Subcutaneous abdominal adipose tissue (tissue), 5 donors: ENCODE data around the gene HORMAD2.

Experiments
- H3K27ac ChIP-seq: one replicate; pipeline ENCODE4 v1.7.0; 2013; ENCODE audit warnings: low read depth, mild to moderate bottlenecking, inconsistent platforms, low read length, moderate library complexity
- H3K27me3 ChIP-seq, 5 donors: one replicate each; pipeline ENCODE4 v1.7.0; 2013; ENCODE audit warnings: low read length in 5 of 5, inconsistent platforms in 1 of 5; ENCODE audit not compliant: control insufficient read depth in 5 of 5, insufficient read depth in 4 of 5
- H3K36me3 ChIP-seq, 5 donors: one replicate each; pipeline ENCODE4 v1.7.0; 2013; ENCODE audit warnings: low read length in 5 of 5; ENCODE audit not compliant: control insufficient read depth in 5 of 5, insufficient read depth in 5 of 5
- H3K4me1 ChIP-seq, 5 donors: one replicate each; pipeline ENCODE4 v1.7.0; 2013; ENCODE audit warnings: low read length in 5 of 5, mild to moderate bottlenecking in 3 of 5, moderate library complexity in 1 of 5; ENCODE audit not compliant: control insufficient read depth in 5 of 5, insufficient read depth in 5 of 5
- H3K4me3 ChIP-seq, 5 donors: one replicate each; pipeline ENCODE4 v1.7.0; 2013; ENCODE audit warnings: low read length in 5 of 5, low read depth in 1 of 5
- H3K9ac ChIP-seq, 5 donors: one replicate each; pipeline ENCODE4 v1.7.0; 2013; ENCODE audit warnings: low read length in 5 of 5, mild to moderate bottlenecking in 4 of 5, moderate library complexity in 3 of 5
- H3K9me3 ChIP-seq, 5 donors: one replicate each; pipeline ENCODE4 v1.7.0; 2013; ENCODE audit warnings: low read length in 5 of 5; ENCODE audit not compliant: control insufficient read depth in 5 of 5
- donor health status: healthy.
- donor health status: healthy.
- donor health status: healthy.
- donor health status: healthy.
- donor health status: healthy.

The HORMAD2 gene

DNA sequence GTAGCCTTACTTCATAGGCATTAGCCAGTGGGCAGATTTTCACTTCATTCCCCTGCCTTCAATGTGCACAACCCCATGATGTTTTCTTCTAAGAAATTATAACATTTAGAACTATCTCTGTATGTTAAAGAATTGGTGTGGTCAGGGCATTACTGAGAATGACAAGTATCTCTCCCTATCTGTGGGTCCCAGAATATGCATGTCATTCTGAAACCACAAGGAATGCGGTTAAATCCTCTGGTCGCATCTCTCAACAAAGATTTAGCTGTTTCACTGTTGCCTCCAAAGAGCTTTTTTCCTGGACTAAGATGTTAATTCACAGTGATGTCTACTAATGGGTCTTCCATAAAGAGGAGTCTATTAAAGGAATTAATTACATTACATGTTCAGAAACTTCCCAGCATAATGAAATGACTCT is 103.6 kb downstream of the HORMAD2 start:
- H3K4me1 ChIP-seq = no peaks in the 10 kb centered on the region

GRCh38 chr22:30185129-30185528 is 104.9 kb downstream of the HORMAD2 start:
- no peaks in the 10 kb centered on the region for H3K9me3 ChIP-seq
- no peak overlapping the region for H3K9ac ChIP-seq
- no peaks in the 10 kb centered on the region for H3K36me3 ChIP-seq
- no peaks in the 10 kb centered on the region for H3K4me1 ChIP-seq
- peaks cover 0 to 19% (median 6%) of the 10 kb centered on the region in 5 donors for H3K27me3 ChIP-seq
- no peak overlapping the region for H3K27ac ChIP-seq
- H3K4me3 ChIP-seq = no peak overlapping the region

More for the DNA sequence above, 103.6 kb downstream of the HORMAD2 start:
- H3K36me3 ChIP-seq = no peaks in the 10 kb centered on the region
- H3K4me3 ChIP-seq = no peak overlapping the region
- H3K9me3 ChIP-seq = no peaks in the 10 kb centered on the region
- H3K27me3 ChIP-seq = peaks cover 0 to 15% (median 2%) of the 10 kb centered on the region in 5 donors
- no peak overlapping the region for H3K9ac ChIP-seq
- no peak overlapping the region for H3K27ac ChIP-seq

DNA sequence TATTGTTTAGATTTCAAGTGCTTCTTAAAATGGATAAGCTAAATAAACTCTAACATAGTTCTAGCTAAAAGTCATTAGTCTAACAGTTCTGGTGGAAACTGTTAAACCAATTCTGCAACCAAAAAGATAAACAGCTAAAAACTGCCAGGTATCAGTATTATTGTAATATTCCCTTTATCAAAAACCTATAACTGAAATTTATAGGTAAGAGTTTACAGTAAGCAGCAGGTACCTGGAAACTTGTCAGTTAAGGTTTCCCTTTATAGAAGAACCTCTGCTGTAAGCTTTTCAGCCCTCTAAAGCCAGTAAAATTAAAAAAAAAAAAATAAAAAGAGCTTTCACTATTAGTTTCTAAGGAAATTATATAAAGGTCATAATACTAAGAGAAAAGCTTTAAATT is 105.3 kb downstream of the HORMAD2 start:
- Histone ChIP-seq H3K27me3 (peaks cover 0 to 19% (median 8%) of the 10 kb centered on the region in 5 donors), H3K4me1 (no peaks in the 10 kb centered on the region), H3K4me3 (no peak overlapping the region), H3K9me3 (no peaks in the 10 kb centered on the region), H3K27ac (no peak overlapping the region), H3K9ac (no peak overlapping the region), H3K36me3 (no peaks in the 10 kb centered on the region)

- H3K4me1 ChIP-seq = no peaks in the 10 kb centered on the region
- H3K4me3 ChIP-seq = no peak overlapping the region
- H3K9me3 ChIP-seq = no peaks in the 10 kb centered on the region
- no peak overlapping the region for H3K9ac ChIP-seq
- H3K27me3 ChIP-seq = peaks cover 0 to 19% (median 10%) of the 10 kb centered on the region in 5 donors
- H3K36me3 ChIP-seq = no peaks in the 10 kb centered on the region
- no peak overlapping the region for H3K27ac ChIP-seq
These were observed 105.8 kb downstream of the HORMAD2 start for GRCh38 chr22:30186041-30186440.

GRCh38 chr22:30186510-30186909 is 106.2 kb downstream of the HORMAD2 start:
- no peaks in the 10 kb centered on the region for H3K4me1 ChIP-seq
- H3K9me3 ChIP-seq = no peaks in the 10 kb centered on the region
- H3K27ac ChIP-seq = no peak overlapping the region
- peaks cover 0 to 19% (median 10%) of the 10 kb centered on the region in 5 donors for H3K27me3 ChIP-seq
- H3K4me3 ChIP-seq = no peak overlapping the region
- H3K9ac ChIP-seq = no peak overlapping the region
- no peaks in the 10 kb centered on the region for H3K36me3 ChIP-seq

GRCh38 chr22:30187094-30187493 is 106.8 kb downstream of the HORMAD2 start:
- no peaks in the 10 kb centered on the region for H3K9me3 ChIP-seq
- H3K27ac ChIP-seq = no peak overlapping the region
- H3K36me3 ChIP-seq = no peaks in the 10 kb centered on the region
- H3K4me1 ChIP-seq = no peaks in the 10 kb centered on the region
- peaks cover 0 to 17% (median 10%) of the 10 kb centered on the region in 5 donors for H3K27me3 ChIP-seq
- no peak overlapping the region for H3K9ac ChIP-seq
- no peak overlapping the region for H3K4me3 ChIP-seq

- H3K4me1 ChIP-seq = no peaks in the 10 kb centered on the region
- no peaks in the 10 kb centered on the region for H3K36me3 ChIP-seq
- no peak overlapping the region for H3K4me3 ChIP-seq
- no peaks in the 10 kb centered on the region for H3K9me3 ChIP-seq
- peaks cover 0 to 17% (median 10%) of the 10 kb centered on the region in 5 donors for H3K27me3 ChIP-seq
- no peak overlapping the region for H3K27ac ChIP-seq
- no peak overlapping the region for H3K9ac ChIP-seq
These were observed 107.5 kb downstream of the HORMAD2 start for GRCh38 chr22:30187529-30188407.

DNA sequence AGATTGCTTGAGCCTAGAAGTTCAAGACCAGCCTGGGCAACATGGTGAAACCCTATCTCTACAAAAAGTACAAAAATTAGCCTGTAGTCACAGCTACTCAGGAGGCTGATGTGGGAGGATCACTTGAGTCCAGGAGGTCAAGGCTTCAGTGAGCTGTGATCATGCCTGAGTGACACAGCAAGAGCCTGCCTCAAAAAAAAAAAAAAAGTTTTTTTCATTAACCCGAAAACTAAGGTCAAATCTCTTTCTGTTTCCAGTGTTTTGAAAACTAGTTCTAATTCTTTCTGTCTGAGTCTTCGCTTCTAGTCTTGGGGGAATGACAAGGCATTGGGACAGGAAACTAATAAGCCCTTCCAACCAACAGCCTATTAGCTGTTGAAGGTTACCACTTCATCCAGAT is 108.6 kb downstream of the HORMAD2 start:
- H3K4me1 ChIP-seq = no peaks in the 10 kb centered on the region
- no peaks in the 10 kb centered on the region for H3K9me3 ChIP-seq
- H3K27me3 ChIP-seq = peaks cover 0 to 16% (median 10%) of the 10 kb centered on the region in 5 donors
- H3K9ac ChIP-seq = no peak overlapping the region
- H3K36me3 ChIP-seq = no peaks in the 10 kb centered on the region
- H3K27ac ChIP-seq = no peak overlapping the region
- no peak overlapping the region for H3K4me3 ChIP-seq

- Histone ChIP-seq H3K27me3 (peaks cover 0 to 19% (median 10%) of the 10 kb centered on the region in 5 donors), H3K27ac (no peak overlapping the region), H3K9ac (no peak overlapping the region), H3K4me3 (no peak overlapping the region), H3K4me1 (peaks cover 0 to 2% (median under 1%) of the 10 kb centered on the region in 5 donors), H3K9me3 (no peaks in the 10 kb centered on the region), H3K36me3 (no peaks in the 10 kb centered on the region)
These were observed 110.3 kb downstream of the HORMAD2 start for GRCh38 chr22:30190574-30190973.

DNA sequence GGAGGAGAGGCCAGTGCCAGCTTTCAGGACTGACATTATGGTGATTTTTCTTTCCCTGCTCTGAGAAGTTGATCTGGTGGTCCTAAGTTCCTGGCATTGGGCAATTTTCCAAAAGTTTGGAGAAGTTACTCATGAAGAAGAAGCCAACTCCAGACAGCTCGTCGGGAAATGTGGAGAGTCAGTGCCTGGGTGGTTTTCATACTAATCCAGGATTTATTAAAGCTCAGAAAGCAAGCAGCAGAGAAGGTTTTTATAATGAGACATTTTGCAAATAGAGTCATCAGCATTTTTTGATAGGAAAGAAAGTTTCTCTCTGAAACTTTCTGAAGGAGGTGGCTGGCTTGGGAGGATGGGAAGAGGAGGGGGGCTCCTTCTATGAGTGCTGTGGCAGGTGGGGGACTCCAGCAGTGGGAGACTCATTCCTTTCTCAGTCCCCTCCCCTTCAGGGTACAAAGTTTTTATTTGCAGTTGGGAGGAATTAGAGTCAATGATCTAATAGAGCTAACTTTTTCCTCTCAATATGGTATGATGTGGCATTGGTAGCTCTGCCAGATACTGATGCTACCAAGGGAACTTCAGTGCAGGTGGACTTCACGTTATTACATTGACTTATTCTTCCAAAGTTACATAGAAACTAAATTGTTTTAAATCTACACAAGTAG is 110.9 kb downstream of the HORMAD2 start:
- Histone ChIP-seq H3K9ac (no peak overlapping the region), H3K4me1 (peaks cover 1 to 8% (median 6%) of the 10 kb centered on the region in 5 donors), H3K36me3 (no peaks in the 10 kb centered on the region), H3K9me3 (no peaks in the 10 kb centered on the region), H3K27me3 (peaks cover 0 to 19% (median 10%) of the 10 kb centered on the region in 5 donors), H3K4me3 (no peak overlapping the region), H3K27ac (no peak overlapping the region)
